ENCODE data around the gene GALR2.
"Not testable (repeated sequence)": the region's sequence is repeated elsewhere in the genome, so short reads cannot be mapped to it uniquely, and the experiment has no call there.

The GALR2 gene

DNA sequence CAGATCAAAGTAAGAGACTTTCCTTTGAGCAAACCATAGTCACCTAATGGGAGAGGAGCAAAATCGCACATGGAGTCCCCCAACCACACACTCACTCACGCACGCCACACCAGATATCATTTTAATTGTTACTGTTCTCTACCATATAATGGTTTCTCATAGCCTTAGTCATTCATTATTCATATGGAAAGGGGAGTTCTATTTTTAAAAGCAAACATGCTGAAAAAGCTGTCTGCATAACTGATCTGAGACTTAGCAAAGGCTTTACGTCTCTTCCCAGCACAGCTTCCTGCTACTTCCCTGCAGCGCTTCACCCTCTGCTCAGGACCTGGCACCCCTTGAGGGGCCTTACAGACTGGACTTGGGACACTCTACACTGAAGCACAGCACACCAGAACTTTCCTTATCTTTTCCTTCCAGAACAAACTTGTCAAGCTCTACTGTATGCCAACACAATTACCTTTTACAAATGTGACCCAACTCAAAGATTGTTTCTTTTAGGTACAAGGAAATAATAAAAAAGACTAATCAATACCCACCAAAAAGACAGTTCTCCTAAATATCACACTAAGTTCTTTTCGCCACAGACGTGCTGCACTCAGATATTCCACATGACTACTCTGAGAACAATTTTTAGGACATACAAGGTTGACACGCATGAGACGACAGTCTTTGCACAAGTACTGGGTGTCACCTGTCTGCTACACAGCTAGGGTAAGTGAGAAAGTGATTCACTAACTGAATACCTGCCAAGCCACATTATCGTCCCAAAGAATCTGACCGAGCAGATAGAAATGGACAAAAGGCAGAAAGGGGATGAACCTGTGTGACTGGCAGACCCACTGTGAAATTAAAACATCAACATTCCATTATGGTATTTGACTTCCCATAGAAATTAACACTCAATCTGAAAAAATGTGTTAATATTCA lies 23.8 kb upstream of the GALR2 start:
- no peak for DNase-seq (ENCODE audit: low read depth)

DNA sequence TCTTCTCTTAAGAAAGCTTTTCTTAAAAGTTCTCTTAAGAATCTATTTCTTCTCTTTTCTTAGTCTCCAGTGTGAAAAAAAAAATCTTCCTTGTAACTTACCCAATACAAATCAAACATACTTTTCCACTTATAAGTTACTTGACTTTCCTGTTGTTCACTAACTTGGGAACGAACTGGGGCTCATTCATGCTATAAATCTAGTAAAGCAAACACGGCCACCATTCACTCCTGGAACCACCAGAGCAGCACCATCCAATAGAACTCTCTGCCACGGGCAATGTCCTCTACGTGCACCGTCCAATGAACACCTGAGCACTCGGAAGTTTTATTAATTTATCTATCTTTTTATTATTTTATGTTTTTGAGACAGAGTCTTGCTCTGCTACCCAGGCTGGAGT lies 23.0 kb upstream of the GALR2 start:
- no peak for DNase-seq (ENCODE audit: low read depth)

DNA sequence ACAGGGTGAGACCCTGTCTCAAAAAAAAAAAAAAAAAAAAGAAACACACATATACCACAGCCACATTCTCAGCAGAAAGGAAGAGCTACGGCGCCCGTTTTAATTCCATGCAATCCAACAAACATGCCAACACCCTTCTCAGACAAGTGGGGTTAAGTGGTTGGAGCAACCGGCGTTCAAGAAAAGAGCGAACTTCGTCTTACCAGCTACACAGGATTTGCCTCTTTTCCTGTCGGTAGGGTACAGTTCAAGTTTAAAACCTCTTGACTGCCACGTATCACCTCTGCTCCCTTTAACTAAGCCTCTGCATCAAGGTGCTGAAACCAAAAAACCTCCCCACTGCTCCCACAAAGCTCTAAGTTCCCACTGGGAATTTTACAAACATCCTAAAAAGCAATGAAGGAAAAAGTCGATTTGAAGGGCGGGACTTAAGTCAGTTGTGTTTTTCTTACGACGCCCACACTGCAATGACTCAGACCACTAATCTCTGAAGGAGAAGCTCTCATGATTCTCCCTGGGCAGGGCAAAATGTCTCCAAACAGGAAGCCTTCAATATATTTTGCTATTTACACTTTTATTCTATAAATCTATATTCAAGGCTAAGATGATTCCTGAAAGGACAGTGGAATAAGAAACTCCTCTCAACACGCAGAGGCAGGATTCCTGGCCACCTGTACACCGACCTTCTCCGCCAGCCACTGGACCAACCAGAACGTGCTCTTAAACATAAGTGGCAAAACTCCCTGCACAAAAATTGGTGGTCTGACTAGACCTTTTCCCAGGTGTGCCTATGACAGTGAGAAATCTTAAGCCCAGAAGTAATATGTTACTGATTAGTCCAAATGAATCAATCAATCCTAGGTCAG lies 21.1 kb upstream of the GALR2 start:
- peak; percentile 85 for DNase-seq (ENCODE audit: low read depth)

DNA sequence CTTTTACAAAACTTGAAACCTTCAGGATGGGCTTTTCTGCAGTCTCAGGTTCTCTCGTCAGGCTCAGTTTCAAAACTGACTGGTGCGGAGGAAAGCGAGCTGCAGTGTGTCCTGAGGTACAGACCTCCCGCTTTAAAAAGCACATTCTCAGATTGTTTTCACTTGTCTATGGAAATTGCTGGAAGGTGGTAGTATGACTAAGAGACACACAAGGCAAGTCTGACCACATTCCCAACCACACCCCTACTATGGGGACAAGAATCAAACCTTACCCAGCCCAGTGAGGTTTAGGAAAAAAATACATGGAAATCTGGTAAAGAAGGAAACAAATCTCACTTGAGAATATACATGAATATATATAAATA lies 20.5 kb upstream of the GALR2 start:
- peak; percentile 58 for DNase-seq (ENCODE audit: low read depth)

DNA sequence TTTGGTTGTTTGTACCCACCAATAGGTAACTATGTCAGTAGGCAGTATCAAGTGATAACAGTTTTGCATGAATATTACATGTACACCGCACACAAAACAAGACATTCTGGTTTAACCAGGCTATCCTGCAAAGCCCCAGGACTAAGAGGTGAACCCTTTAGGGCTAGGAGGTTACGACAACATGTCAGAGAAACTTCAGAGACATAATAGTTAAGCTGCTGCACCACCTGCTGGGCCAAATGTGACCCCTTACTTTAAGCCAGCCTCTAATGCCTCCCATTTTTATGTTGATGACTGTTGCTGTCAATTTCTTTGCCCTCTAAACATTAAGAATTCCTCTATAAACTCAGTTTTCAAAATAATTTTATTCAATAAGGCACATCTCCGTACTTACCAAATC lies 17.7 kb upstream of the GALR2 start:
- DNase-seq (ENCODE audit: low read depth), result no peak

DNA sequence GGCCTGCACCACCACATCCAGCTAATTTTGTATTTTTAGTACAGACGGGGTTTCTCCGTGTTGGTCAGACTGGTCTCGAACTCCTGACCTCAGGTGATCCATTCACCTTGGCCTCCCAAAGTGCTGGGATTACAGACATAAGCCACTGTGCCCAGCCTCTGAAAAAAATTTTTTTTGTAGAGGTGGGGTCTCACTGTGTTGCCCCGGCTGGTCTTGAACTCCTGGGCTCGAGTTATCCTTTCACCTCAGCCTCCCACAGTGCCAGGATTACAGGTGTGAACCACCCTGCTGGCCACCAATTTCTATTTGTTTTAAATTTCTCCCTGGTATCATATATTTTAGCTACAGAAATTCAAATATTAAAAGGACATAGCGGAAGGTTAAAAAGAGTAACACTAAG lies 16.3 kb upstream of the GALR2 start:
- DNase-seq (ENCODE audit: low read depth), result not testable (repeated sequence)

DNA sequence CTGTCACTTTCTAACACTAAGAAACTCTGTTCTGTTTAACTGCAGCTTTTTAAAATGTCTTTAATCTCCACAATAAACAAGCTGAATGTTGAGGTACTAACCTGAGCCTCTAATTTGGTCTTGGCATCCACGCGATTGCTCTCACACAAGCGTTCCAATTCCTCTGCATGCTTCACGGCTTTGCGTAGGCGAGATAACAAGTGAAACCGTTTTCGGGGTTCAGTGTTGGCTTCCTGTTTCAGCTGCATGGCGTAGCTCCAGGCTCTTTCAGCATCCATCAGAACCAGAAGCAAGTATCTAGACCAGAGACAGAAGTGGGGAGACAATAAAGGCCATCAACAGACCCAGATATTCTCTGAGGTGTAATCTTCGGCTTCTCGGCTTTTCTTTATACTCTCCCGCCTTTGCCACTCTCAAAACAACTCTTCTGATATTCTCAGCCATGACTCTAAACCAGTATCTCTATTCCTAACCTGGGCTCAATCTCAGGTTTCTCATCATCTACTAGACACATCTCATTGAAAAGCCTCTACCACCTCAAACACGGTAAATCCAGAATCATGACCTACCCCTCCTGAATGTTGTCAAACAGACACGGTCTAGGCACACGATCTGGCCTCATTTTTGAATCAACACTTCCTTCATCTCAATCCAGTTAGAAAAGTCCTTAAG lies 10.6 kb upstream of the GALR2 start:
- DNase-seq (ENCODE audit: low read depth), result no peak

DNA sequence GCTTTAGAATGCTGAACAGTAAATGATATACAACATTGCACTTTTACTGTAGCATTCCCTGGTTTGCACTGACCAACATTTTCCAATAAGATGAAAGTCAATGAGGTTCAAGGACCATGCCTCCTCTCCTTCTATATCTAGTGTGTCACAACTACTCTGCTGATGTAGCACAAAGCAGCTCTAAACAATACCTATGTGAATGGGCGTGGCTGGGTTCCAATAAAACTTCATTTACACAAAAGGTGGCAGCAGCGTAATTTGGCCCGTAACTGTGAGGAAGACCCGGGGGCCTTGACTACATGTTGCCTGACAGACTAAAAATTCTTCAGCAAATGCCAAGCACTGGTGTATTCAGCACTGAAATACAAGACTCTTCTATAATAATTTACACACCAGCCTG lies 8.8 kb upstream of the GALR2 start:
- DNase-seq (ENCODE audit: low read depth), result no peak

DNA sequence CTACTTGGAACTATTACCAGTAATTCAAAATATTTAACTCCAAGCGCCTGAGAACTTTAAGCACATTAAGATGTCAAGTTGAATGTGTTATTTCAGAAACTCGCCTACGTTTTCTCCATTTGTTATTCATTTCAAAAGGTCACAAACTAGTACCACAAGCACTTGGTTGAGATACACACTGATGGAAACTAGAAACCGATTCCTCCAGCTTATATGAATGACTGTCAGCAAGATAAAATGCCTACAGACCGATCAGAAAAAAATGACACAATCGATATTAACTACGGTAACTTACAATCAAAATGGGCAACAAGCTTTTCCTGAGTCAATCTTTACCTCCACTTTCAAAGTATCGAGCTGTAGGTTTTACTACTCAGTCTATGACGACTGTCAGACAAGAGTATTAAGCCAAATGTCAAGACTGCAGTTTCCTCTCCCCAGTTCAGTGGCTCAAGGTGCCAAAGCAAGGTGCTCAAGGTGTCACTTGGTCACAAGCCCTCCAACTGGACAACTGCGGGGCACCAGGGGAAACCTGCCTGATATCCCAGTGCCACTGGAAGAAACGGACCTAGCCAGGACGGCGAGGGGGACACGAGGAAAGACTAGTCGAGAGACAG lies 2.9 kb upstream of the GALR2 start:
- DNase-seq (ENCODE audit: low read depth), result no peak

DNA sequence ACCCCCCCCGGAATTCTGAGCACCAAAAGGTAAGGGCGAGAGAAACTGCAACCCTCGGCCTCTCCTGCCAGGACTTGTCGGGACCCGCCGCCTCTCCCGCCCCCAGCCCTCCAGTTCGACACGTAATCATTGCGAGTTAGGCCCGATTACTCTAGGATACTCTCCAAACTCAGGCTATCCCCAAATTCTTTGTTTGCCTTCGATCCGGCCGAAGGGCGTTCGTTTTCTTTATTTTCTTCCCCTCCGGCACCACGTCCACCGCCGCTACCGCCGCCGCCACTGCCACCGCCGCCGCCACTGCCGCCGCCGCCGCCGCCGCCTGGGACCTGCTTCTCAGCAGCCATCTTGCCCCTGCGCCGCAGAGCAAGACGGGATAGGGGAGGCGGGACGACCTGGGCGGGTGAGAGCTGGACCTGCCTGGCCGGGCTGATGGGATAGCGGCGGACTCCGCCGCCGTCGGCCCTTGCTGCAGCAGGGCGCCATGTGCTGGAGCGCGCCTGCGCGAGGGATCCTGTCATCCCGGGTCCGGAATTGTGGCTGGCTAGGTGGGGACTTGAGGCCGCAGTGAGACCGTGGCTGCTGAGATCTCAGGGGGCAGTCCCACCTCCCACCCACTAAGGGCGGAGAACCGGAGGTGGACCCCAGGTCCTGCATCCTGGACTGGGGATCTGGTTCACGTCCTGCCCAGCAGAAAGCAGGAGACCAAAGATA lies 2.3 kb upstream of the GALR2 start, which contains the start of gene SRP68:
Gene SRP68, minus strand, starts transcription at position 370 of the 711 bp plus-strand sequence. Its CDS starts 26 bp downstream, at position 344.
- DNase-seq (ENCODE audit: low read depth), result peak; percentile 89

DNA sequence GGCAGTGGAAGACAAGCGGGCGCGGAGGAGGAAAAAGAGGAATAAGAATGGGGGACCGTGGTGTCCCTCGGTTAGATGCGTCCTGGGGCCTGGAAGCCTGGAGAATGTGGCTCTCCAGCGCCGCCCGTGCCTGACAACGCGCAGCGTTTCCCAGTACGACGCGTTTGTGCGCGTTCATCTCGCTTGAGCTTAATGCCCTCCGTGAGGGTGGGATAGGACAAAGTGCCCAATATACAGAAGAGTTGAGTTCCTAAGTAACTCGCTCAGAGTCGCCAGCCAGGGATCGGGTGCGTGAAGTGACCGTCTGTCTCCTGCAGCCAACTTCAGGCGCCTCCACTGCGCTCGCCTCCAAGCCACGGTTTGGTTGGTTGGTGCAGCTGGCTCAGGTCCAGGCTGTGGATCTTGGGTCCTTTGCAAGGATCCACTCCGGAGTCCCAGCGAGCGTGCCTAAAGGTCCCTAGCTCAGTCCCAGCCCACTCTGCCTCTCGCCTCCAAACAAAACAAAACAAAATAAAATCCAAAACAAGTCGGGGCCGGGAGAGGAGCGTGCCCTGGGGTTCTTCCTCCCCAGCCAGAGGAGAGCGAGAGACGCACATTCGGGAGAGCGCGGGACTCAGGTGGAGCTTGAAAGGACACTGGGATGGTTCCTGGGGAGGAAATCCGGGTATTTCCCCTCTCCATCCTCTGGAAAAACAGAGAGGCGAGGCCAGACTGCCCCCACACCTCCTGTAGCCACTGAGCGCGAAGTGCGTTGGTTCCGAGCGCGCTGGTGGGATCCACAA lies 974 bp downstream of the GALR2 start:
- no peak for DNase-seq (ENCODE audit: low read depth)

DNA sequence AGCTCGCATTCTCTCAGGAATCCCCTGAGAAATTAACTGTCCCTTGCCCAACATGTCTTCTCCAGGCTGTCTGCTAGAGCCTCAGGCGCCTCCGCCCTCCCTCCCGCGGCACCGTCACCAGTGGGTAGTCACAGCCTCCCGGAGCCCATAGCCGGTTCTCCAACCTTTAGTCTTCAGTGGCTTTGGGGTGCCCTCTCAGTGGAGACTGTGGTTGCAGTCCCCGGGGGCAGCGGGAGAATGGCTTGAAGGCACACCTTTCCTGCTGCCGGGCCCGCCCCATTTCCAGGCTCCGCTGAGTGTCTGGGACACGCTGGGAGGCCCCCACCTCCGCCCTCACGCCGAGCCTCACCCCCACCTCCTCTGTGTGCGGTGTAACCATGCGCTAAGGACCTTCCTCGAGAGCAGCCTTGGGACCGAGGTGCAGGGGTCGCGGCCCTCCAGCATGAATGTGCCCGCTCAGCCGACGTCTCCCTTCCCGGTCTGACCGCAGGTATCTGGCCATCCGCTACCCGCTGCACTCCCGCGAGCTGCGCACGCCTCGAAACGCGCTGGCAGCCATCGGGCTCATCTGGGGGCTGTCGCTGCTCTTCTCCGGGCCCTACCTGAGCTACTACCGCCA lies 1.7 kb downstream of the GALR2 start:
- no peak for DNase-seq (ENCODE audit: low read depth)

DNA sequence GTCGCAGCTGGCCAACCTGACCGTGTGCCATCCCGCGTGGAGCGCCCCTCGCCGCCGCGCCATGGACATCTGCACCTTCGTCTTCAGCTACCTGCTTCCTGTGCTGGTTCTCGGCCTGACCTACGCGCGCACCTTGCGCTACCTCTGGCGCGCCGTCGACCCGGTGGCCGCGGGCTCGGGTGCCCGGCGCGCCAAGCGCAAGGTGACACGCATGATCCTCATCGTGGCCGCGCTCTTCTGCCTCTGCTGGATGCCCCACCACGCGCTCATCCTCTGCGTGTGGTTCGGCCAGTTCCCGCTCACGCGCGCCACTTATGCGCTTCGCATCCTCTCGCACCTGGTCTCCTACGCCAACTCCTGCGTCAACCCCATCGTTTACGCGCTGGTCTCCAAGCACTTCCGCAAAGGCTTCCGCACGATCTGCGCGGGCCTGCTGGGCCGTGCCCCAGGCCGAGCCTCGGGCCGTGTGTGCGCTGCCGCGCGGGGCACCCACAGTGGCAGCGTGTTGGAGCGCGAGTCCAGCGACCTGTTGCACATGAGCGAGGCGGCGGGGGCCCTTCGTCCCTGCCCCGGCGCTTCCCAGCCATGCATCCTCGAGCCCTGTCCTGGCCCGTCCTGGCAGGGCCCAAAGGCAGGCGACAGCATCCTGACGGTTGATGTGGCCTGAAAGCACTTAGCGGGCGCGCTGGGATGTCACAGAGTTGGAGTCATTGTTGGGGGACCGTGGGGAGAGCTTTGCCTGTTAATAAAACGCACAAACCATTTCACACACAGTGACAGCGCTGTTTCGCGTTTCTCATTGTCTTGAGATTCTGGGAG lies 2.4 kb downstream of the GALR2 start:
- no peak for DNase-seq (ENCODE audit: low read depth)

DNA sequence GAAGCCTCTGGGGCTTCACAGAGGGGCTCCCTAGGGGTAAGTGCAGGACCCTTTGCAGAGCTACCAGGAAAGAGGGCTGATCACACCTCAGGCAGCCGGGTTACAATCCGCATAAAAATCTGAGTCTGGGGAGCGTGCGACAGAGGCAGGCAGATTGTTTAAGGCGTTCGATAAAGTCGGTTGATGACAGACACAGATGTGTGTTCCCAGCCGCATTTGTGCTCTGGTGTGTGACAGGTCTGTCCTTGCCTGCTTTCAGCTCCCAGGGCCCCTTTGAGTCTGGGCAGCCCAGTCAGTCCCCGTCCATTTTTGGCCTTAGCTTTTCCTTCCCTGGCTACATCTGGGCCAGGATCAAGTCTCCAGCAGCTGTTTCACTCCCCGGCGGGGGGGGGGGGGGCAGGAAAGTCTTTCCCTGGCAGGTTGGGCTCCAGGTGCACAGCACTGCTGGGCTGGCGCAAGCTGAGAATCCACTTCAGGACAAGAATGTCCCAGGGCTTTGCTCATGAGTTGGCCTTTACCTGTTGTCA lies 3.1 kb downstream of the GALR2 start:
- no peak for DNase-seq (ENCODE audit: low read depth)

DNA sequence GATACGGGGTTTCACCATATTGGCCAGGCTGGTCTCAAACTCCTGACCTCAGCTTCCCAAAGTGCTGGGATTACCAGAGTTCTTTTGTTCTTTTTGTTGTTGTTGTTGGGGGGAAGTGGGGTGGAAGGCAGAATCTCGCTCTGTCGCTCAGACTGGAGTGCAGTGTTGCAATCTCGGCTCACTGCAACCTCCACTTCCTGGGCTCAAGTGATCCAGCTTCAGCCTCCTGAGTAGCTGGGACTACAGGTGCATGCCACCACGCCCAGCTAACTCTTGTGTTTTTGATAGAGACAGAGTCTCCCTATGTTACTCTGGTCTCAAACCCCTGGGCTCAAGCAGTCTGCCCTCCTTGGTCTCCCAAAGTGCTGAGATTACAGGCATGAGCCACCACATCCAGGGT lies 3.8 kb downstream of the GALR2 start:
- DNase-seq (ENCODE audit: low read depth), result not testable (repeated sequence)

DNA sequence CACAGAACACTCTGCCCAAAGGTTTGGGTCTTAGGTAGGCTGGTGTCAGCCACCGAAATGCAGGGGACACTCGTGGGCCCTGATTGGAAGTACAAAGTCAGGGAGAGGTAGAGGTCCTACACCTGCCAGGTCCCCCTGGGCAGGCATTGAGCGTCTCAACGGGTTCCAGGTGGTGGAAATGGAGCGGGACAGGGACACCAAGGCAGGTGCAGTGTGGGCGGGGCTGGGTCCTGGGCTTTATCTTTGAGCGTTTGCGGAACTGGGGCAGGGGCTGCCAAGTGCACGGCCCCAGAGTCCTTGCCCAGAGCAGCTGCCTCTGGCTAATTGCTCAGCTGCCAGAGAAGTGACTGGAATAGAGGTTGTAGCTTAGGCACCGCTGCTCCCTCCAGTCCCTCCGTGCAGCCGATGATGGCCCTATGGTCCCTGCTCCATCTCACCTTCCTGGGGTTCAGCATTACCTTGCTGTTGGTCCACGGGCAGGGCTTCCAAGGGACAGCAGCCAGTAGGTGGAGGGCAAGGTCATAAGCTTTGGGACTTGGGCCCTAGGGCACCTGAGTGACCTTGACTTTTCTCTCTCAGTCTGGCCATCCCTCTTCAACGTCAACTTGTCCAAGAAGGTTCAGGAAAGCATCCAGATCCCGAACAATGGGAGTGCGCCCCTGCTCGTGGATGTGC lies 4.4 kb downstream of the GALR2 start, which contains the start of gene ZACN:
Gene ZACN, plus strand, starts transcription at position 323 of the 675 bp plus-strand sequence. Its CDS starts 83 bp downstream, at position 406.
- no peak for DNase-seq (ENCODE audit: low read depth)

DNA sequence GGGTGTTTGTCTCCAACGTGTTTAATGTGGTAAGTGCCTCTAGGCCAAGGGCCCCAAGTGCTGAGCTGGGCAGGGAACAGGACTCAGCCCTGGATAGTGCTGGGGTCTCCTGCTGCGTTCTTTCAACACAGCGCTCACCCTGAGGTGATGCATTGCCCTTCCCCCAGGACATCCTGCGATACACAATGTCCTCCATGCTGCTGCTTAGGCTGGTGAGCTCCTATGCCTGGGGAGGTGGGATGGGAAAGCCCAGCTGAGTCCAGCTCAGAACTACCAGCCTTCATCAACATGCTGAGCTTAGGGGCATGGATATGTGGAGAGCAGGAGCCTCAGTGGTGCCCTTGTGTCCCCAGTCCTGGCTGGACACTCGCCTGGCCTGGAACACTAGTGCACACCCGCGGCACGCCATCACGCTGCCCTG lies 5.0 kb downstream of the GALR2 start:
- no peak for DNase-seq (ENCODE audit: low read depth)

All from amniotic epithelial cell (primary cell).